Inferior parietal cortex (tissue), 1 donor: ENCODE data around the gene RDH13.
A peak's percentile ranks its signal among the peaks of the same experiment; 100 is the strongest.
"Not testable (repeated sequence)": the region's sequence is repeated elsewhere in the genome, so short reads cannot be mapped to it uniquely, and the experiment has no call there.

Experiments used
- DNase-seq: peaks from one replicate; pipeline ENCODE4 v3.0.0-alpha.2; 2016; ENCODE audit errors: extremely low spot score

RDH13 gene, protein sequence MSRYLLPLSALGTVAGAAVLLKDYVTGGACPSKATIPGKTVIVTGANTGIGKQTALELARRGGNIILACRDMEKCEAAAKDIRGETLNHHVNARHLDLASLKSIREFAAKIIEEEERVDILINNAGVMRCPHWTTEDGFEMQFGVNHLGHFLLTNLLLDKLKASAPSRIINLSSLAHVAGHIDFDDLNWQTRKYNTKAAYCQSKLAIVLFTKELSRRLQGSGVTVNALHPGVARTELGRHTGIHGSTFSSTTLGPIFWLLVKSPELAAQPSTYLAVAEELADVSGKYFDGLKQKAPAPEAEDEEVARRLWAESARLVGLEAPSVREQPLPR

DNA sequence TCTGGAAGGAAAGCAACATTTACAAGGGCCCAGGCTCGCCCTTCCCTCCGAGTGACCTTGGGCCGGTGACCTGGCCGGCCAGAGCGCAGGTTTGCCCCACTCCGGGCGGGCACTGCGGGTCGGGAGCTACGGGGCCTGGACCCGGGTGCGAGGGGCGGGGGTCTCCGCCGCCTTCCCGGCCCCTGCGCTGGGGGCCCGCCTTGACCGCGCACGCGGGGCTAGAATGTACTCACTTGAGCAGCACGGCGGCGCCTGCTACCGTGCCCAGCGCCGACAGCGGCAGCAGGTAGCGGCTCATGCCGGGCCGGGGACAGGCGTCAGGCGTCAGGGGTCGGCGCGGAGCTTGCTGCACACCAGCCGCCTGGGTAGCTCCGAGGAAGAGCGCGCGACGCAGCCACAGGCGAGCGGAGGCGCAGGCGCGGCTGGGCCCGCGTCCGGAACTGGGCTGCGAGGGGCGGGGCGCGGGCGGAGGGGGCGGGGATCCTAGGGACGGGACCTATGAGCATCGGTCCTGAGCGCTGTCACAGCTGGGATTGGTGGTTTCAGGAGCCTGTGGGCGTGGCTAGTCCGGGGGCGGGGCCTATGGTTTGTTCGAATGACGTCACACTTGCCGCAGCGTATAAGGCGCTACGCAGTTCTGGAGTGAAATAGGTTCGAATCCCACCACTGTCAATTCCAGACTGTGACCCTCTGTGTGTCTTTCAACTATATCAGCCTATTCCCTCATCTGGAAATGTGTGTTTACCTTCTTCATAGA, at the start of gene RDH13:
TSS of gene RDH13 (minus strand) at position 414 of the 757 bp plus-strand sequence. CDS start at position 298, 116 bp downstream.
- peak; percentile 80 for DNase-seq

GRCh38 chr19:55112246-55112776, 49.4 kb upstream of the RDH13 start:
- DNase-seq, result no peak

DNA sequence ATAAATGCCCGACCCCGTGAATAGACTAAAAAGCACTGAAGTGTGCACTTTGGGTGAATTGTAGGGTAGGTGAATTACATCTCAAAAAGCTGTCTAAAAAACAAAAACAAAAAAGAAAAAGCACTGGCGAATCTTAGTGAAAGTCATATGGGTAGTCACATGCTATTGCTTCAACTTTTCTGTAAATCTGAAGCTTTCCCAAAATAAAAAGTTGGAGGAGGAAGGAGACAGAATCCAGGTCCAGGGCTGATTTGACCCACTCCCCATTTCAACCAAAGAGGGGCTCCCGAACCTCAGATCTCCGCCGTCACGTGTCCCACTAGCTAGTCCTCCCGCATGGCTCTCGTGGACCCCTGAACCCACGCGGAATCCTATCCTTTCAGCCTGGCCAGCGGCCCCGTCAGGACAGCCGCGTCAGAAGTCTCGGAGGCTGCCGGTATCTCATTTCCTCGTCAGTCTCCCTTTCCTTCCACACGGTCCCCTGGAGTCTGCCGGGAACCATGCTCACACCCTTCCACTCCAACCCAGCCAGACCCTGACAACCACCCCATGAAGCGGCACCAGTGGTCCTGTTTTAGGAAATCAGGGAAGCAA, 48.4 kb upstream of the RDH13 start:
- no peak for DNase-seq

DNA sequence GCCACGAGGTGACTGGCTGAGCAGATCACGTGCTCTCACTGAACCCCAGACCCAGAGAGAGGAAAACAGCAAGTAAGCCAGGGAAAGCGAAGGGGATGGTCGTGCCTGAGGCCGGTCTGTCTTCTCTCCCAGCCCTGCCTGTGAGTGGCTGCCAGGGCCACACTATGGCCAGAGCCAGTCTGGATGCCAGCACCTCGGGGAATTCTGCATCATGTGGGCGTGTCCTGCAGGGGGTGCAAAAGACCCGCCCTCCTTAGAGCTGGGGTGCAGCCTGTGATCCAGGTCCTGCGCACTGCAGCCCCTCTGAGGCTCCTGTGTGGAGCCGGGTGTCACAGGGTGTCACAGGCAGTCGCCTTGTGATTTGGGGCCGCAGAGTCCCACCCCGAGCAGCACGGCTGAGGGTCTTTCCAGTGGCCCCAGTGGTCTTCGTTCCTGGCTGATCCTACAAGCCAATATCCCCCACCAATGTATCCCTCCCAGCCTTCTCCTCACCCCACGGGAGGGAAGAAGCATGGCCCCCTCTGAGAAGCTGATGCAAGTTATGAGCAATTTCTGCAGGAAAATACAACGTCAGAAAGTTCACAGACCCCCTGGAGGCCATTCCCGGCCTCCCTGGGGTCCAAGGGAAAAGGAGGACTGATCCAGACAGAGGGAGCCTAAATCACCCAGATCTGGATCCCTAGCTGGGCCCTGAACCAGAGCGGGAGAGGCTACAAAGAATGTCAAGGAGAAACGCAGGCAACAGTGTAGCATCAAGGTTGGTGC, 46.8 kb upstream of the RDH13 start:
- DNase-seq, result no peak

GRCh38 chr19:55107252-55107651, 44.3 kb upstream of the RDH13 start:
- DNase-seq, result not testable (repeated sequence)

GRCh38 chr19:55106591-55106990, 43.6 kb upstream of the RDH13 start:
- no peak for DNase-seq

GRCh38 chr19:55105237-55105636, 42.3 kb upstream of the RDH13 start:
- no peak for DNase-seq

DNA sequence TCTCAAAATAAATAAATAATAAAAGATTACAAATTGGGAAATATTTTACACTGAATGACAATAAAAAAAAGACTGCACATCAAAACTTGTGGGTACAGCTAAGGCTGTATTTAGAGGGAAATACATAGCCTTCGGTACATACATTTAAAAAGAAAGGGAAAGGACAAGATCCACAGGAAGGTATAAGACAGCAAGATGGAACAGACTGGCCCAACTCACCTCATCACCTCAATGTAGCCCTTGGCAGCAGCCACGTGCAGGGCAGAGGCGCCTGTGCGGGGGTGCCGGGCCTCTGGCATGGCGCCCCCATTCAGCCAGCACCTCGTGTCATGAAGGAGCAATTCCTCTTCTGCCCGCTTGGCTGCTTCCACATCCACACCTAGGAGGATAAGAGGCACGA, 40.2 kb upstream of the RDH13 start:
- DNase-seq, result no peak

DNA sequence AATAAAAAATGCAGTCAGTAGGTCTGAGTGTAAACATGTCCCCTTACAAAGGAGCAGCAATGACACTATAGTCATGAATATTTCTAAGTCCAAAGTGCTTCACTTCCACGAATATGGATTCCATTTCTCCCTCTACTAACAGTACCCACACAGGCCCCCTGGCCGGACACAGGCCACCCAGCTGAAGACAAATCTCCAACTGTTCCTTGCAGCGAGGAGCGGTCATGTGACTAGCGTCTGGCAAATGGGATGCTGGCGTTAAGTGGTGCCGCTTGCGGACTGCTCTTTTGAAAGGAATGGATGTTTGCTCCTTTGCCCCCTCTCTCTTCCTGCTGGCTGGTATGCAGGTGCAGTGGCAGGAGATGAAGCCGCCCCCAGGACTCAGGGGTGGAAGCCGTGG, 38.3 kb upstream of the RDH13 start:
- DNase-seq, result no peak

DNA sequence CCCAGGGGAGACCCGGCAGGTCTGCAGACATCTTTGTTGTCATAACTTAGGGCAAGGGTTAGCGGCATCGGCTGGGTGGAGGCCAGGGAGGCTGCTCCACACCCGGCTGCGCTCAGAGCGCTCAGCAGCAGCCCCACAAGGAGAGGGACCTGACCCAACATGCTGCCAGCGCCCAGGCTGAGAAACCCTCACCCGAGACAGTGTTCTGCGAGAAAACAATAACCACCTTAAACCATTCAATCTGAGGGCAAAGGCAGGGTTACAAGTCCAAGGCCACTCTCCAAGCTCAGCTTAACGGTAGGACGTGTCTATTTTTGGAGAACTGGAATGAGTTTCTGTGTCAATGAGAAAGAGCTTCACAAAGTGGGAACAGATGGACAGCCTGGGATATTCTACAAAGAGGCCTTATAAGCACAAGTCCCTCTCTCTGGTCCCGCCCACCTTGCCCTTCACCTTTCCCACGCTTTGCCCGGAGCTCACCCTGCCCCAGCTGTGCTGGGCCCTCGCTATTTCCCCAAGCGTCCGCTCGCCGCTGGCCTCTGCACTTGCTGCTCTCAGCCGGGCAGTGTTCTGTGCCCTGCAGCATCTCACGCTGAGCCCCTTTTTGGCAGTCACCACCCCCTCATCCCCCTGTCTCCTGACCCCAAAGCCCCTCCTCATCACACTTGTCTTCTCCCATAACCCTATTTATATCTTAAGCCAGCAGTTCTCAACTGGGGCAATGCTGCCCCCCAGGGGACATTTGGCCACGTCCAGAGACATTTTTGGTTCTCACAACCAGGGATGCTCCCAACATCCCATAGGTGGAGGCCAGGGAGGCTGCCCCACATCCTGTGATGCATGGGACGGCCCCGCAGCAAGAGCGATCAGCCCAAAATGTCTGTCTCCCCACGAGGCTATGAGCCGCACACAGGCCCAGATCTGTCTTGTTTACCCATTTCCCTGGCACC, 36.9 kb upstream of the RDH13 start:
- no peak for DNase-seq

- DNase-seq, result no peak
These were observed 36.0 kb upstream of the RDH13 start for GRCh38 chr19:55098716-55099556.

- no peak for DNase-seq
These were observed 35.1 kb upstream of the RDH13 start for GRCh38 chr19:55097864-55098715.

DNA sequence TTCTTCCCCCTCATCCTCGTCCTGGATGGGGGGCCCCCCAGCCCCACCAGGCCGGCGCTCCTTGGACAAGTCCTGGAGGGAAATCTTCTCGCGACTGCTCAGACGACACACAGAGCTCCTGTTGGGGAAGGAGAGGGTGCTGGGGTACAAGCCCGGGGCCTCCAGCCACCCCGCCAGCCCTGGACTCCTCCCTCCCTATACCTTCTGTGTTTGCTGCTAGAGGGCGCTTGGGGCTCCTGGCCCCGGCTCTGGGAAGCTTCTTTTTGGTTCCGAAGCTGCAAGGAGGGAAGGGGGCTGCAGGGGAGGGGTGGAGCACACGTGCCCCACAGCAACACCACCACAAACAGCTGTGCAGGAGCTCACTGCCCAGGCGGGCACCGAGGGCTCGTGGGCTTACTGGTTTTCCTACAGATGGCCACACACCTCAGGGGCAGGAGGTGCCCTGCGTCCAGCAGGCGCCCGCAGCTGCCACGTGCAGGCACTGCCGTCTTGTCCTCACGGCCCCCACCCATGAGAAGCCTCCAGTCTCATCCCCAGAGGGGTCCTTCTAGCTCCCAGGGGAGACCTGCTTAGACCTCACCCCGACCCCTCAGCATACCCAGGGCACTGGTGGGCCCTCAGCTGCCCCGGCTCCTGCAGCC, 33.2 kb upstream of the RDH13 start:
- no peak for DNase-seq

- DNase-seq, result no peak
These were observed 32.5 kb upstream of the RDH13 start for GRCh38 chr19:55095260-55096060.

DNA sequence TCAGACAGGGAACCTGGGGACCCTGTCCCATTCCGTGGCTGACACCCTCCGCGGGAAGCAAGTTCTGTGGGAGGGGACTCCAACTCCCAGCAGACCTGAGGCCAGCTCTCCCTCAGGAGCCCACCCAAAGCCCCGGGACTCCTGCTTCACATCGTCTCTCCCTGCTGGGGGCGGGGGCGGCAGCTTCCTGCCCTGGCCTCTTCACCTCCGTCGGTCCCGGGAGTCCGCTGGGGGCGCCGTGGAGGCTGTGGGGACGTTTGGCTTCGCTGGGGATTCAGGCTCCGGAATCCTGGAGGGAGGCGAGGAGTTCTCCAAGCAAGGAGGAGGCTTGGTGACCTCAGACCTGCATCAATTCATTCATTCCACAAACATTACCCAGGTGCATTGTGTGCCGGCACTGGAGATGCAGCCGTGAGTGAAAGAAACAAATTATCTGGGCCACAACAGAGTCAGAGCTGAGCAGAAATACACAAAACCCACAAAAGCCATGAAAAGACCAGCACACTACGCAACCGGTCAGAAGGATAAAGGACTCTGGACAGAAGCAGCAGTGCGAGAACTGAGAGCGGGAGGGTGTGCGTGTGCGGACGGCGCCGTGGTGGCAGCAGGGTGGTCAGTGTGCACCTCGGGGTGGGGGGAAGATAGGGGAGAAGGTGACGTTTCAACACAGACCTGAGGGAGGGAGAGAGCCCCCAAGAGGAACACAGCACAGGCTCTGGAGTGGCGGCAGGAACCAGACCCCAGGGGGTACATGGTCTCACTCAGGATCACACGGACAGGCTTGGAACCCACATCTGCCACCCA, 31.7 kb upstream of the RDH13 start:
- DNase-seq, result no peak
